ENCODE results near the gene CNPY4. TPM values are rescaled to one million over a fixed set of nuclear protein-coding genes. Genes with fewer than 3 reads are reported as not detected.

Gene CNPY4
- 10 to 100 TPM; 10.1 to 10.2 TPM for total RNA-seq

- peak within 1 kb of the TSS; percentile 94 for H3K27ac Mint-ChIP-seq
- H3K4me1 Mint-ChIP-seq = peaks cover 12% of the 10 kb centered on the region
- peaks cover 11% of the 10 kb centered on the region for H3K36me3 Mint-ChIP-seq
- DNase-seq = peak; percentile 91
- no peaks in the 10 kb centered on the region for H3K27me3 Mint-ChIP-seq
- H3K4me3 Mint-ChIP-seq = peak within 1 kb of the TSS; percentile 99
- no peaks in the 10 kb centered on the region for H3K9me3 Mint-ChIP-seq
These were observed at the start of gene CNPY4, which contains the start of gene TAF6 for GRCh38 chr7:100119072-100119969. CNPY4 (plus strand) TSS chr7:100119634; CDS start chr7:100119745, 111 bp downstream. TAF6 (minus strand) TSS chr7:100119358; CDS start chr7:100114209, 5,149 bp downstream.

- peaks cover 30% of the 10 kb centered on the region for H3K9me3 Mint-ChIP-seq
- no peaks in the 10 kb centered on the region for H3K27me3 Mint-ChIP-seq
- DNase-seq = no peak
- H3K4me1 Mint-ChIP-seq = no peaks in the 10 kb centered on the region
- no peak overlapping the region for H3K27ac Mint-ChIP-seq
- H3K4me3 Mint-ChIP-seq = no peak overlapping the region
- H3K36me3 Mint-ChIP-seq = peaks cover 69% of the 10 kb centered on the region
These were observed 49.4 kb upstream of the CNPY4 start for GRCh38 chr7:100069991-100070390.

- no peaks in the 10 kb centered on the region for H3K27me3 Mint-ChIP-seq
- peaks cover 30% of the 10 kb centered on the region for H3K9me3 Mint-ChIP-seq
- peaks cover 78% of the 10 kb centered on the region for H3K36me3 Mint-ChIP-seq
- no peak for DNase-seq
- no peaks in the 10 kb centered on the region for H3K4me1 Mint-ChIP-seq
- H3K27ac Mint-ChIP-seq = no peak overlapping the region
- no peak overlapping the region for H3K4me3 Mint-ChIP-seq
These were observed 48.3 kb upstream of the CNPY4 start for GRCh38 chr7:100071018-100071723.

GRCh38 chr7:100072462-100072861 is 47.0 kb upstream of the CNPY4 start:
- DNase-seq = no peak
- Mint-ChIP-seq H3K4me1 (peaks cover 3% of the 10 kb centered on the region), H3K9me3 (peaks cover 30% of the 10 kb centered on the region), H3K4me3 (no peak overlapping the region), H3K27ac (no peak overlapping the region), H3K36me3 (peaks cover 77% of the 10 kb centered on the region), H3K27me3 (no peaks in the 10 kb centered on the region)

GRCh38 chr7:100074841-100075240 is 44.6 kb upstream of the CNPY4 start:
- Mint-ChIP-seq H3K4me3 (no peak overlapping the region), H3K9me3 (peaks cover 29% of the 10 kb centered on the region), H3K36me3 (peaks cover 72% of the 10 kb centered on the region), H3K27ac (peak overlapping the region; percentile 54), H3K27me3 (no peaks in the 10 kb centered on the region), H3K4me1 (peaks cover 10% of the 10 kb centered on the region)
- DNase-seq = no peak

GRCh38 chr7:100075418-100075817 is 44.0 kb upstream of the CNPY4 start:
- Mint-ChIP-seq H3K36me3 (peaks cover 70% of the 10 kb centered on the region), H3K9me3 (peaks cover 25% of the 10 kb centered on the region), H3K27me3 (no peaks in the 10 kb centered on the region), H3K27ac (no peak overlapping the region), H3K4me1 (peaks cover 16% of the 10 kb centered on the region), H3K4me3 (no peak overlapping the region)
- DNase-seq = no peak

GRCh38 chr7:100077205-100077604 is 42.2 kb upstream of the CNPY4 start:
- Mint-ChIP-seq H3K4me1 (peaks cover 22% of the 10 kb centered on the region), H3K9me3 (peaks cover 7% of the 10 kb centered on the region), H3K36me3 (peaks cover 57% of the 10 kb centered on the region), H3K4me3 (no peak overlapping the region), H3K27me3 (no peaks in the 10 kb centered on the region), H3K27ac (no peak overlapping the region)
- no peak for DNase-seq

GRCh38 chr7:100079024-100079560 is 40.3 kb upstream of the CNPY4 start:
- no peak for DNase-seq

GRCh38 chr7:100080907-100081534 is 38.4 kb upstream of the CNPY4 start:
- H3K4me1 Mint-ChIP-seq = peaks cover 30% of the 10 kb centered on the region

More at GRCh38 chr7:100079024-100079560, 40.3 kb upstream of the CNPY4 start:
- Mint-ChIP-seq H3K9me3 (no peaks in the 10 kb centered on the region), H3K36me3 (peaks cover 38% of the 10 kb centered on the region), H3K27me3 (no peaks in the 10 kb centered on the region), H3K4me1 (peaks cover 30% of the 10 kb centered on the region), H3K27ac (no peak overlapping the region), H3K4me3 (no peak overlapping the region)

GRCh38 chr7:100081535-100082102 is 37.8 kb upstream of the CNPY4 start, which contains the start of gene ZNF3:
ZNF3 (minus strand) TSS chr7:100081723; CDS start chr7:100077357, 4,366 bp downstream.
- peak; percentile 99 for DNase-seq
- peak within 1 kb of the TSS; percentile 92 for H3K4me3 Mint-ChIP-seq
- no peaks in the 10 kb centered on the region for H3K9me3 Mint-ChIP-seq
- peaks cover 17% of the 10 kb centered on the region for H3K36me3 Mint-ChIP-seq
- peak within 1 kb of the TSS; percentile 92 for H3K27ac Mint-ChIP-seq
- H3K27me3 Mint-ChIP-seq = no peaks in the 10 kb centered on the region
- peaks cover 30% of the 10 kb centered on the region for H3K4me1 Mint-ChIP-seq

More at GRCh38 chr7:100080907-100081534, 38.4 kb upstream of the CNPY4 start:
- H3K27ac Mint-ChIP-seq = peak overlapping the region; percentile 92
- H3K36me3 Mint-ChIP-seq = peaks cover 19% of the 10 kb centered on the region
- H3K27me3 Mint-ChIP-seq = no peaks in the 10 kb centered on the region
- DNase-seq = no peak
- H3K9me3 Mint-ChIP-seq = no peaks in the 10 kb centered on the region
- H3K4me3 Mint-ChIP-seq = peak overlapping the region; percentile 92

GRCh38 chr7:100082978-100083377 is 36.5 kb upstream of the CNPY4 start:
- Mint-ChIP-seq H3K4me3 (peak overlapping the region; percentile 92), H3K27ac (peak overlapping the region; percentile 92), H3K27me3 (no peaks in the 10 kb centered on the region), H3K36me3 (peaks cover 13% of the 10 kb centered on the region), H3K9me3 (no peaks in the 10 kb centered on the region), H3K4me1 (peaks cover 31% of the 10 kb centered on the region)
- no peak for DNase-seq

- H3K4me1 Mint-ChIP-seq = peaks cover 37% of the 10 kb centered on the region
- no peaks in the 10 kb centered on the region for H3K9me3 Mint-ChIP-seq
- peaks cover 15% of the 10 kb centered on the region for H3K36me3 Mint-ChIP-seq
- no peak overlapping the region for H3K4me3 Mint-ChIP-seq
- DNase-seq = no peak
- no peak overlapping the region for H3K27ac Mint-ChIP-seq
- no peaks in the 10 kb centered on the region for H3K27me3 Mint-ChIP-seq
These were observed 33.9 kb upstream of the CNPY4 start for GRCh38 chr7:100085515-100085914.

- no peak for DNase-seq
- no peaks in the 10 kb centered on the region for H3K9me3 Mint-ChIP-seq
- peaks cover 26% of the 10 kb centered on the region for H3K36me3 Mint-ChIP-seq
- peak overlapping the region; percentile 24 for H3K4me3 Mint-ChIP-seq
- H3K27ac Mint-ChIP-seq = no peak overlapping the region
- H3K4me1 Mint-ChIP-seq = peaks cover 46% of the 10 kb centered on the region
- no peaks in the 10 kb centered on the region for H3K27me3 Mint-ChIP-seq
These were observed 32.2 kb upstream of the CNPY4 start for GRCh38 chr7:100087055-100087750.

All from activated naive CD8-positive, alpha-beta T cell treated with anti-CD3 and anti-CD28 coated beads for 36 hours (primary cell).